SK-N-SH treated with all-trans-retinoic acid at 6 μM for 48 hours (cell line): ENCODE measurements around the gene SLC6A5.

ENCODE experiments used
- ATAC-seq: fragments of 200-7000 bp; cut with Tn5 transposase; 3 replicates; pipeline ENCODE4 v1.9.1; 2020; ENCODE audit warnings: mild to moderate bottlenecking, moderate library complexity
- ARNTL ChIP-seq: fragments of 450-650 bp; formaldehyde crosslinking; IDR thresholded peaks from 2 replicates; pipeline ENCODE4 v1.5.0; 2020; ENCODE audit warnings: low read depth, mild to moderate bottlenecking, moderate library complexity, borderline replicate concordance
- BACH2 ChIP-seq: fragments of 250-450 bp; sonication (Bioruptor Pico); IDR thresholded peaks from 2 replicates; pipeline ENCODE4 v1.9.0; 2021; ENCODE audit warnings: mild to moderate bottlenecking, borderline replicate concordance
- CREB5 ChIP-seq: fragments of 250-450 bp; sonication (Bioruptor Pico); IDR thresholded peaks from 2 replicates; pipeline ENCODE4 v1.5.1; 2020; ENCODE audit warnings: low read depth, mild to moderate bottlenecking, moderate library complexity
- CSDC2 ChIP-seq: fragments of 250-450 bp; sonication (Bioruptor Pico); IDR thresholded peaks from 2 replicates; pipeline ENCODE4 v1.5.0; 2020; ENCODE audit warnings: mild to moderate bottlenecking, moderate library complexity
- ESRRG ChIP-seq: fragments of 250-450 bp; sonication (Bioruptor Pico); IDR thresholded peaks from 2 replicates; pipeline ENCODE4 v1.6.1; 2021; ENCODE audit warnings: mild to moderate bottlenecking
- GLIS3 ChIP-seq: fragments of 250-450 bp; sonication (Bioruptor Pico); IDR thresholded peaks from 2 replicates; pipeline ENCODE4 v1.5.0; 2020; ENCODE audit warnings: mild to moderate bottlenecking, moderate library complexity
- ISL1 ChIP-seq: fragments of 250-450 bp; sonication (Bioruptor Pico); IDR thresholded peaks from 2 replicates; pipeline ENCODE4 v2.1.2; 2022; ENCODE audit warnings: mild to moderate bottlenecking, moderate library complexity
- OSR1 ChIP-seq: fragments of 250-450 bp; sonication (Bioruptor Pico); IDR thresholded peaks from 2 replicates; pipeline ENCODE4 v1.8.0; 2022; ENCODE audit warnings: moderate library complexity, mild to moderate bottlenecking, inconsistent platforms
- PATZ1 ChIP-seq: fragments of 250-450 bp; sonication (Bioruptor Pico); IDR thresholded peaks from 2 replicates; pipeline ENCODE4 v1.8.0; 2020; ENCODE audit warnings: mild to moderate bottlenecking, moderate library complexity, borderline replicate concordance
- POU6F1 ChIP-seq: fragments of 250-450 bp; sonication (Bioruptor Pico); IDR thresholded peaks from 2 replicates; pipeline ENCODE4 v1.8.0; 2021; ENCODE audit warnings: low read depth, mild to moderate bottlenecking, moderate library complexity, borderline replicate concordance
- PPARA ChIP-seq: fragments of 250-450 bp; sonication (Bioruptor Pico); IDR thresholded peaks from 2 replicates; pipeline ENCODE4 v1.5.0; 2020; ENCODE audit warnings: mild to moderate bottlenecking, borderline replicate concordance
- RARB ChIP-seq: fragments of 250-450 bp; sonication (Bioruptor Pico); IDR thresholded peaks from 2 replicates; pipeline ENCODE4 v1.8.0; 2021; ENCODE audit warnings: mild to moderate bottlenecking, moderate library complexity
- SNAI2 ChIP-seq: fragments of 250-450 bp; sonication (Bioruptor Pico); IDR thresholded peaks from 2 replicates; pipeline ENCODE4 v1.5.0; 2020; ENCODE audit warnings: mild to moderate bottlenecking, moderate library complexity
- TCF4 ChIP-seq: fragments of 250-450 bp; sonication (Bioruptor Pico); IDR thresholded peaks from 2 replicates; pipeline ENCODE4 v1.8.0; 2021; ENCODE audit warnings: mild to moderate bottlenecking, moderate library complexity, borderline replicate concordance
- TOX ChIP-seq: fragments of 250-450 bp; sonication (Bioruptor Pico); IDR thresholded peaks from 2 replicates; pipeline ENCODE4 v1.8.0; 2021; ENCODE audit warnings: mild to moderate bottlenecking, moderate library complexity, borderline replicate concordance
- TSHZ2 ChIP-seq: fragments of 250-450 bp; sonication (Bioruptor Pico); IDR thresholded peaks from 2 replicates; pipeline ENCODE4 v1.5.0; 2020; ENCODE audit warnings: mild to moderate bottlenecking, moderate library complexity
- ZC3H10 ChIP-seq: fragments of 250-450 bp; sonication (Bioruptor Pico); IDR thresholded peaks from 2 replicates; pipeline ENCODE4 v1.5.1; 2021; ENCODE audit warnings: mild to moderate bottlenecking, moderate library complexity
- ZFP30 ChIP-seq: fragments of 450-650 bp; formaldehyde crosslinking; IDR thresholded peaks from 2 replicates; pipeline ENCODE4 v1.5.0; 2022; ENCODE audit warnings: mild to moderate bottlenecking, moderate library complexity
- ZNF565 ChIP-seq: fragments of 450-650 bp; formaldehyde crosslinking; conservative IDR thresholded peaks from 2 replicates; pipeline ENCODE4 v1.5.0; 2020; ENCODE audit warnings: low read depth, mild to moderate bottlenecking, moderate library complexity
- ZNF70 ChIP-seq: fragments of 450-650 bp; formaldehyde crosslinking; IDR thresholded peaks from 2 replicates; pipeline ENCODE4 v1.5.0; 2020; ENCODE audit warnings: mild to moderate bottlenecking, moderate library complexity
- ZNF8 ChIP-seq: fragments of 450-650 bp; formaldehyde crosslinking; IDR thresholded peaks from 2 replicates; pipeline ENCODE4 v1.5.0; 2020; ENCODE audit warnings: mild to moderate bottlenecking, moderate library complexity

The SLC6A5 gene

GRCh38 chr11:20584093-20584774 lies 15.2 kb upstream of the SLC6A5 start:
- TF ChIP-seq BACH2 (CRISPR knock-in tag): no peak
- no peak for TF ChIP-seq ZC3H10
- TF ChIP-seq POU6F1 (CRISPR knock-in tag): no peak
- no peak for TF ChIP-seq TCF4 (CRISPR knock-in tag)
- TF ChIP-seq CREB5 (CRISPR knock-in tag): no peak
- no peak for TF ChIP-seq OSR1 (CRISPR knock-in tag)
- no peak for TF ChIP-seq RARB
- no peak for TF ChIP-seq GLIS3
- no peak for TF ChIP-seq PPARA (CRISPR knock-in tag)
- TF ChIP-seq TSHZ2 (CRISPR knock-in tag): no peak
- TF ChIP-seq ISL1 (CRISPR knock-in tag): no peak
- TF ChIP-seq CSDC2 (CRISPR knock-in tag): no peak

GRCh38 chr11:20589796-20590195 lies 9.6 kb upstream of the SLC6A5 start:
- ATAC-seq: no peak
- TF ChIP-seq ZFP30 (CRISPR knock-in tag) (no peak), CREB5 (CRISPR knock-in tag) (no peak), BACH2 (CRISPR knock-in tag) (no peak), ZNF8 (CRISPR knock-in tag) (no peak), SNAI2 (no peak), RARB (no peak), PATZ1 (no peak), TOX (CRISPR knock-in tag) (no peak), ISL1 (CRISPR knock-in tag) (no peak), OSR1 (CRISPR knock-in tag) (no peak), ZC3H10 (no peak), ESRRG (CRISPR knock-in tag) (no peak), ARNTL (CRISPR knock-in tag) (no peak)

More at GRCh38 chr11:20584093-20584774, 15.2 kb upstream of the SLC6A5 start:
- ATAC-seq: no peak

GRCh38 chr11:20590381-20590780 lies 9.0 kb upstream of the SLC6A5 start:
- no peak for ATAC-seq
- TF ChIP-seq ZNF70 (no peak), ESRRG (CRISPR knock-in tag) (no peak), ARNTL (CRISPR knock-in tag) (no peak), CSDC2 (CRISPR knock-in tag) (no peak), TSHZ2 (CRISPR knock-in tag) (no peak), BACH2 (CRISPR knock-in tag) (no peak), ZNF565 (CRISPR knock-in tag) (no peak), CREB5 (CRISPR knock-in tag) (no peak), SNAI2 (no peak)
